Fibroblast of lung (primary cell): Measurements from ENCODE around the gene TAF6L.

Source experiments
- CTCF ChIP-seq, 2 donors: IDR thresholded peaks in 1 of 2; conservative IDR thresholded peaks in 1 of 2; 1 replicate in 1 of 2; 2 replicates in 1 of 2; pipeline ENCODE4 v1.5.1; 2011 to 2012; ENCODE audit warnings: low read length in 2 of 2, control low read depth in 1 of 2, inconsistent platforms in 1 of 2, low read depth in 1 of 2, mild to moderate bottlenecking in 1 of 2
- EZH2 ChIP-seq: IDR thresholded peaks from 2 replicates; pipeline ENCODE4 v1.5.1; 2012; ENCODE audit warnings: low read length, control low read depth, mild to moderate bottlenecking; ENCODE audit errors: missing control alignments

GRCh38 chr11:62774407-62774806 is 3.2 kb downstream of the TAF6L start:
- TF ChIP-seq CTCF (conservative IDR thresholded peaks at IDR 0.05 in 1 of 2, IDR thresholded peaks at IDR 0.05 in 1 of 2; ENCODE audit: low read depth in 1 of 2, low read length in 2 of 2) = no peak
- no peak for TF ChIP-seq EZH2
